ENCODE results near the gene APEH. TPM values are rescaled to one million over a fixed set of nuclear protein-coding genes. Genes with fewer than 3 reads are reported as not detected.

The APEH gene
- total RNA-seq, 1 donor from 2014 or later = 111 TPM

- intact Hi-C loops (cut with micrococcal nuclease) = no loop called here
- no peak overlapping the region for H3K4me3 Mint-ChIP-seq (ENCODE audit: low read depth)
- H3K4me1 Mint-ChIP-seq (ENCODE audit: low read depth) = no peaks in the 10 kb centered on the region
- H3K9me3 Mint-ChIP-seq = no peaks in the 10 kb centered on the region
- H3K27me3 Mint-ChIP-seq (ENCODE audit: low read depth) = peaks cover 3% of the 10 kb centered on the region
- no peaks in the 10 kb centered on the region for H3K36me3 Mint-ChIP-seq (ENCODE audit: low read depth)
- no peak overlapping the region for H3K27ac Mint-ChIP-seq
- no peak for DNase-seq (ENCODE audit: low spot score)
Observed at GRCh38 chr3:49654176-49654825, 19.9 kb upstream of the APEH start.

- no peak for DNase-seq (ENCODE audit: low spot score)
- peaks cover 3% of the 10 kb centered on the region for H3K27me3 Mint-ChIP-seq (ENCODE audit: low read depth)
- H3K4me3 Mint-ChIP-seq (ENCODE audit: low read depth) = no peak overlapping the region
- intact Hi-C loops (cut with micrococcal nuclease) = no loop called here
- no peak overlapping the region for H3K27ac Mint-ChIP-seq
- no peaks in the 10 kb centered on the region for H3K9me3 Mint-ChIP-seq
- H3K36me3 Mint-ChIP-seq (ENCODE audit: low read depth) = no peaks in the 10 kb centered on the region
- no peaks in the 10 kb centered on the region for H3K4me1 Mint-ChIP-seq (ENCODE audit: low read depth)
Observed at GRCh38 chr3:49654955-49655556, 19.1 kb upstream of the APEH start.

- intact Hi-C loops (cut with micrococcal nuclease) = no loop called here
- H3K27me3 Mint-ChIP-seq (ENCODE audit: low read depth) = peaks cover 3% of the 10 kb centered on the region
- H3K4me1 Mint-ChIP-seq (ENCODE audit: low read depth) = no peaks in the 10 kb centered on the region
- no peaks in the 10 kb centered on the region for H3K9me3 Mint-ChIP-seq
- no peak overlapping the region for H3K4me3 Mint-ChIP-seq (ENCODE audit: low read depth)
- DNase-seq (ENCODE audit: low spot score) = no peak
- no peak overlapping the region for H3K27ac Mint-ChIP-seq
- H3K36me3 Mint-ChIP-seq (ENCODE audit: low read depth) = no peaks in the 10 kb centered on the region
Observed at GRCh38 chr3:49655731-49656285, 18.3 kb upstream of the APEH start.

GRCh38 chr3:49656541-49657112, 17.5 kb upstream of the APEH start:
- Mint-ChIP-seq H3K36me3 (ENCODE audit: low read depth) (no peaks in the 10 kb centered on the region), H3K27me3 (ENCODE audit: low read depth) (peaks cover 3% of the 10 kb centered on the region), H3K4me1 (ENCODE audit: low read depth) (no peaks in the 10 kb centered on the region), H3K9me3 (no peaks in the 10 kb centered on the region), H3K4me3 (ENCODE audit: low read depth) (no peak overlapping the region), H3K27ac (no peak overlapping the region)
- intact Hi-C loops (cut with micrococcal nuclease) = no loop called here
- no peak for DNase-seq (ENCODE audit: low spot score)

GRCh38 chr3:49657208-49657915, 16.8 kb upstream of the APEH start:
- H3K4me1 Mint-ChIP-seq (ENCODE audit: low read depth) = no peaks in the 10 kb centered on the region
- H3K27me3 Mint-ChIP-seq (ENCODE audit: low read depth) = peaks cover 3% of the 10 kb centered on the region
- H3K27ac Mint-ChIP-seq = no peak overlapping the region
- H3K9me3 Mint-ChIP-seq = no peaks in the 10 kb centered on the region
- no peak for DNase-seq (ENCODE audit: low spot score)
- no peak overlapping the region for H3K4me3 Mint-ChIP-seq (ENCODE audit: low read depth)
- no peaks in the 10 kb centered on the region for H3K36me3 Mint-ChIP-seq (ENCODE audit: low read depth)
- intact Hi-C loops (cut with micrococcal nuclease) = no loop called here

- no peak for DNase-seq (ENCODE audit: low spot score)
- no peaks in the 10 kb centered on the region for H3K36me3 Mint-ChIP-seq (ENCODE audit: low read depth)
- H3K9me3 Mint-ChIP-seq = no peaks in the 10 kb centered on the region
- no peaks in the 10 kb centered on the region for H3K4me1 Mint-ChIP-seq (ENCODE audit: low read depth)
- peaks cover 3% of the 10 kb centered on the region for H3K27me3 Mint-ChIP-seq (ENCODE audit: low read depth)
- no peak overlapping the region for H3K4me3 Mint-ChIP-seq (ENCODE audit: low read depth)
- intact Hi-C loops (cut with micrococcal nuclease) = no loop called here
- no peak overlapping the region for H3K27ac Mint-ChIP-seq
Observed at GRCh38 chr3:49658711-49659110, 15.4 kb upstream of the APEH start.

GRCh38 chr3:49659756-49660155, 14.4 kb upstream of the APEH start:
- H3K27me3 Mint-ChIP-seq (ENCODE audit: low read depth) = peaks cover 3% of the 10 kb centered on the region
- no peak overlapping the region for H3K4me3 Mint-ChIP-seq (ENCODE audit: low read depth)
- H3K9me3 Mint-ChIP-seq = no peaks in the 10 kb centered on the region
- intact Hi-C loops (cut with micrococcal nuclease) = no loop called here
- H3K4me1 Mint-ChIP-seq (ENCODE audit: low read depth) = no peaks in the 10 kb centered on the region
- no peak for DNase-seq (ENCODE audit: low spot score)
- H3K27ac Mint-ChIP-seq = no peak overlapping the region
- no peaks in the 10 kb centered on the region for H3K36me3 Mint-ChIP-seq (ENCODE audit: low read depth)

GRCh38 chr3:49661281-49661680, 12.9 kb upstream of the APEH start:
- Mint-ChIP-seq H3K4me3 (ENCODE audit: low read depth) (no peak overlapping the region), H3K27me3 (ENCODE audit: low read depth) (peaks cover 2% of the 10 kb centered on the region), H3K9me3 (no peaks in the 10 kb centered on the region), H3K27ac (no peak overlapping the region), H3K36me3 (ENCODE audit: low read depth) (no peaks in the 10 kb centered on the region), H3K4me1 (ENCODE audit: low read depth) (no peaks in the 10 kb centered on the region)
- no peak for DNase-seq (ENCODE audit: low spot score)
- intact Hi-C loops (cut with micrococcal nuclease) = no loop called here

GRCh38 chr3:49662021-49662420, 12.1 kb upstream of the APEH start:
- H3K36me3 Mint-ChIP-seq (ENCODE audit: low read depth) = no peaks in the 10 kb centered on the region
- no peak overlapping the region for H3K4me3 Mint-ChIP-seq (ENCODE audit: low read depth)
- no peaks in the 10 kb centered on the region for H3K4me1 Mint-ChIP-seq (ENCODE audit: low read depth)
- H3K27ac Mint-ChIP-seq = no peak overlapping the region
- H3K9me3 Mint-ChIP-seq = no peaks in the 10 kb centered on the region
- intact Hi-C loops (cut with micrococcal nuclease) = no loop called here
- no peak for DNase-seq (ENCODE audit: low spot score)
- H3K27me3 Mint-ChIP-seq (ENCODE audit: low read depth) = no peaks in the 10 kb centered on the region

- no peaks in the 10 kb centered on the region for H3K36me3 Mint-ChIP-seq (ENCODE audit: low read depth)
- DNase-seq (ENCODE audit: low spot score) = no peak
- intact Hi-C loops (cut with micrococcal nuclease) = no loop called here
- no peak overlapping the region for H3K4me3 Mint-ChIP-seq (ENCODE audit: low read depth)
- H3K4me1 Mint-ChIP-seq (ENCODE audit: low read depth) = no peaks in the 10 kb centered on the region
- H3K27me3 Mint-ChIP-seq (ENCODE audit: low read depth) = no peaks in the 10 kb centered on the region
- no peaks in the 10 kb centered on the region for H3K9me3 Mint-ChIP-seq
- no peak overlapping the region for H3K27ac Mint-ChIP-seq
Observed at GRCh38 chr3:49662720-49663413, 11.3 kb upstream of the APEH start.

- Mint-ChIP-seq H3K27ac (no peak overlapping the region), H3K4me1 (ENCODE audit: low read depth) (no peaks in the 10 kb centered on the region), H3K27me3 (ENCODE audit: low read depth) (no peaks in the 10 kb centered on the region), H3K36me3 (ENCODE audit: low read depth) (no peaks in the 10 kb centered on the region), H3K4me3 (ENCODE audit: low read depth) (no peak overlapping the region), H3K9me3 (no peaks in the 10 kb centered on the region)
- DNase-seq (ENCODE audit: low spot score) = no peak
- intact Hi-C loops (cut with micrococcal nuclease) = no loop called here
Observed at GRCh38 chr3:49663831-49664230, 10.3 kb upstream of the APEH start.

GRCh38 chr3:49664300-49664699, 9.9 kb upstream of the APEH start:
- Mint-ChIP-seq H3K36me3 (ENCODE audit: low read depth) (no peaks in the 10 kb centered on the region), H3K27me3 (ENCODE audit: low read depth) (no peaks in the 10 kb centered on the region), H3K4me3 (ENCODE audit: low read depth) (no peak overlapping the region), H3K4me1 (ENCODE audit: low read depth) (no peaks in the 10 kb centered on the region), H3K27ac (no peak overlapping the region), H3K9me3 (no peaks in the 10 kb centered on the region)
- no peak for DNase-seq (ENCODE audit: low spot score)
- intact Hi-C loops (cut with micrococcal nuclease) = no loop called here

Measured in activated T-helper 2 cell treated with anti-CD3 and anti-CD28 coated beads, Interferon-gamma antibody, Interleukin-2, Interleukin-4, amounts not matched to agents 10 μg/mL and 5 μg/mL and 100 μg/mL, durations not matched to agents 14 hours and 24 hours and 36 hours (primary cell).